ENCODE data around the gene RNF157.

Gene RNF157

DNA sequence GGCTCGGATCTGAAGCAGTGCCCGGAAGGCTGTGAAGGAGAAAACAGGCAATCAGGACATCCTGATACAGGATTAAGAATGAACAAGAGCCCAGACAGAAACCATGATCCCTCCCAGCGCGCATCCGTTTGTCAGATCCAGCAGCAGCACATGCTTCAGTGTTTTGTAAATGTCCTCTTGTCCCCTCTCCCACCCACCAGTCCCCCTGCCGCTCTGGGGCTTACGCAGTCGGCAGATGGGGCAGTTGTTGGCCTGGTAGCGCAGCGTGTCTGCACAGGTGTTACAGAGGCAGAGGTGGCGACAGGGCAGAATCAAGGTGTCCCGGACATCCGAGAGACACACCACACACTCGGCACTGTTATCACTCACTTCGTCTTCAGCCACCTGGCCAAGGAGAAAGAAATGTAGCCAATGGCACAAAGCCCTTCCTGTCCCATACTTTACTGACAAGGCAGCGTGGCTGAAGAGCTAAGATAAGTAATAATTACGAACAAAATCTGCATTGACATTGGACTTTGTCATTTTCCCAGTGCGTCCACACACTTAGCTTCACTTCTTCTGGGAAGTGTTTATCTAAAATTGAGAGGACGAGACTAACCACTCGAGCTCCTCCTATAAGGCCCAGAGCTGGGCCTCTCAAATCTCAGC is 78.5 kb downstream of the RNF157 start:
- no peak for DNase-seq

GRCh38 chr17:76160896-76161528 is 79.3 kb downstream of the RNF157 start:
- DNase-seq, result no peak

- no peak for DNase-seq
Measured at GRCh38 chr17:76159157-76159556, 81.1 kb downstream of the RNF157 start.

- DNase-seq, result no peak
Measured at GRCh38 chr17:76157759-76158158, 82.5 kb downstream of the RNF157 start.

DNA sequence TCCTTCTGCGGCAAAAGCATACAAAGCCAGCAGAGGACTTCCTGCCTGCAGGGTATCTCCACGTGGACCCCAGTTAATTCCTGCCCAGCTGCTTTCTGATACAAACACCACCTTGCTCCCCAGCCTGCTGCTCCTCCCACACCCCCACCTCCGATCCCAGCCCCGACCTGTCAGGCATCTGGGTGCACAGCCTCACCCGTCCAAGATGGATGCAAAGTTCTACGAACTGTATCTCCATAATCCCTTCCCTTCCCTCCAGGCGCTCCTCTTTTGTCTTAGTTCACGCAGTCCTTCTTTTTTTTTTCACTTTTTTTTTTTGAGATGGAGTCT is 83.7 kb downstream of the RNF157 start:
- no peak for DNase-seq

- DNase-seq, result no peak
Measured at GRCh38 chr17:76155988-76156661, 84.2 kb downstream of the RNF157 start.

DNA sequence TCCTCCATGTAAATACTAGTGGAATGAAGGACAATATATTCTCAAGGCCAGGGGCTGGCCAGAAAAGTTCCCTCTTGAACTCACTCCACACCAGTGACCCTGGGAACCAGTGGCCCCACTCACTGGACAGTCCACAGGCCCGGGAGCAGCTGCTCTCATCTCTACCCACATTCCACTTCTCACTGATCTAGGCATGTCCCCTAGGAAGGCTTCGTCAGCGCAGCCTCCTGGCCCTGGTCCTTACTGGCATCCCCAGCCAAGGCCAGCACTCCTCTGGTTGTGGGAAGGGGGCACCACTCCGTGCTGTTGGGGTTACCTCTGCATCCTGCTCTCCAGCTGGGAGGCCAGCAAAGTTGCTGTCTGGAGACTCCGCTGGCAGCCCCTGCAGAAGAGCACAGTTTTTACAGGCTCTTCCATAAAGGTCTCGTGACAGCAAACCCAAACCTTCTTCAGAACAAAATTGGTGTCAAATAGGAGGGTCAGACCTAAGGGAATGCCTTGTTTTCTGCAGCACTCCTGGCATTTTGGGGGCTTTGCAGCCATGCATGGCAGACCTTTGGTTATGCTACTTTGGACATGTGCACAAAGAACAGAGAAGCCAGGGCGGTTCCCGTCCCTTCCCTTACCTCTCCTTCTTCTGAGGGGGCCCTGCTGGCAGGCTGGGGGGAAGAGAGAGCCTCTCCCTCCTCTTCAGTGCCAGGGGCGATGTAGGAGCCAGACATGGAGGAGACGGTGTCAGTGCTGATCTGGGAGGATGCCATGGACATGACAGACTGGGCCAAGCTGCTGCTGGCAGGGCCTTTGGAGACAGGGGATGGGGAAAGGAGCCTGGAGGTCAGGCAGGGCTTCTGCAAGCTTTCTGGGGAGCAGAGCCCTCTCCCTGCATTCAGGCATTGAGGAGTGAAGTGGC is 85.1 kb downstream of the RNF157 start:
- DNase-seq, result no peak

DNA sequence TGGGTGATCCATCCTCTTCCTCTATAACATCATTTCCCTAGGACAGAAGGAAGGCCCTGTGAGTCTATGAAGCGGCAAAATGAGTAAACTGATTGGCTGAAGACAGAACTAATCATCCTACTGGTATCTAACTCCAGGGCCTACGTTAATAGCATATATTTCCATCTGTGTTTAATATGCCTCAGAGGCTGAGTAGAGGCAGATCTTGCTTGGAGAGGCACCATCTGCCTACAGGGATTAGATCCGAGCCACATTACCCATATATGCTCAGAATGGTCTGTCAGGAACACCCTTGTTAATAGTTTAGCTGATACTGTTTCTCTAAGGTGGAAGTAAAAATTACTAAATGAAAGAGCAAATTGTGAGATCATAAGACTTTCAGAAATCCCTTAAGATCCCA is 86.0 kb downstream of the RNF157 start:
- no peak for DNase-seq

DNA sequence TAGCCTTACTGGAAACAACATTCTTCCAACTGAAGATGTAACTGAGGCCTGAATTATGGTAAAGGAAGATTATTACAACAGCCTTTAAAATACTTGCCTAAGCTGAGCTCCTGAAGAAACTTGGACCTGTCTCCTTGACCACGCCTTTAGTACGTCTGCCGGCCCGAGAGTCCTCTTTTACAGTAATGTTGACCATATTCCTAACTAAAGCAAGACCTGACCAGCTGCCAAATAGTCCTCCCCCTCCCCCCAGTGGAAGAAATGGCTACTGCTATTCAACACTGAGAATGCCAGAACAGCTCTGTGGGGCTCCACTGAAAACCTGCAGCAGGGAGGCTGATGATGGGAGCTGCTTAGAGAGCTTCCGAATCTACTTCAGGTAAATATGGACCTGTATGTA is 86.7 kb downstream of the RNF157 start:
- DNase-seq, result no peak

GRCh38 chr17:76153202-76153601 is 87.1 kb downstream of the RNF157 start:
- no peak for DNase-seq

- DNase-seq, result peak in 15 of 51 donors; percentile 21 to 65 (median 43)
Measured at GRCh38 chr17:76152591-76152990, 87.7 kb downstream of the RNF157 start.

- no peak for DNase-seq
Measured at GRCh38 chr17:76151896-76152454, 88.3 kb downstream of the RNF157 start.

GRCh38 chr17:76150712-76151622 is 89.3 kb downstream of the RNF157 start:
- no peak for DNase-seq

- DNase-seq, result no peak
Measured at GRCh38 chr17:76149214-76149613, 91.1 kb downstream of the RNF157 start.

- DNase-seq, result no peak
Measured at GRCh38 chr17:76148015-76148326, 92.3 kb downstream of the RNF157 start.

DNA sequence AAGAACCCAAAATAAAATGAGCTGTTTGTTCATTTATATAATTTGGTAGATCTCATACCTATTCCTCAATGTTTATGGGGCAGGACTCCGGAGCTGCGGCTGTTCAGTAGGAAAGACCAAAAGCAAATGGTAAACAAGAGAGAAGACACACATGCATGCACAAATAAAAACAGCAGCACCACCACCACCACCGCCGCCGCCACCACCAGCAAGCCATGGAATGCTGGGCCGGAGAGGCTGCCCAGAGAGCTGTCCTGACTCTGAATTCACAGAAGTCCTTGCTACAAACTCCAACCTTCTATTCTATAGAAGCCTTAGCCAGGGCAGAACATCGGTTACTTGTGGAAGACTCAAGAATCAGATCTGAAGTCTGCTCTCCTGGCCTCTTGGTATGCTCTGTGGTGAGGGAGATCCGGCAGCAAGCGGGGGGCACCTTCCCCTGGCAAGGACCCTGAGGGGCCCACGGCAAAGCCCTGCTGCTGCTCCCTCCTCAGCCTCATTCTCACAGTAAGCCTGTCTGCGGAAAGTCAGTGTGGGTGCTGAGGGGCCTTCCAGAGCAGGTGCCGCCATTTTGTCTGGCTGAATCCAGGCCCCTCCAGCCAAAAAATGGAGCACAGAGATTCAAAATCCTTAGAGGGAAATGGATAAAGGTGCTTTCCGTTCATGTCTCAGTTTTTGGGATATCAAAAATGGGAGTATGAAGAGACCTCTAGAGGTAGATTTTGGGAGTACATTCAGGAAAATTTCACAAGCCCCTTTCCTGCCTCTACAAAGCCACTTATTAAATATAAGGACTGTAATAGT is 92.9 kb downstream of the RNF157 start:
- DNase-seq, result no peak

- no peak for DNase-seq
Measured at GRCh38 chr17:76146053-76146851, 94.0 kb downstream of the RNF157 start.

DNA sequence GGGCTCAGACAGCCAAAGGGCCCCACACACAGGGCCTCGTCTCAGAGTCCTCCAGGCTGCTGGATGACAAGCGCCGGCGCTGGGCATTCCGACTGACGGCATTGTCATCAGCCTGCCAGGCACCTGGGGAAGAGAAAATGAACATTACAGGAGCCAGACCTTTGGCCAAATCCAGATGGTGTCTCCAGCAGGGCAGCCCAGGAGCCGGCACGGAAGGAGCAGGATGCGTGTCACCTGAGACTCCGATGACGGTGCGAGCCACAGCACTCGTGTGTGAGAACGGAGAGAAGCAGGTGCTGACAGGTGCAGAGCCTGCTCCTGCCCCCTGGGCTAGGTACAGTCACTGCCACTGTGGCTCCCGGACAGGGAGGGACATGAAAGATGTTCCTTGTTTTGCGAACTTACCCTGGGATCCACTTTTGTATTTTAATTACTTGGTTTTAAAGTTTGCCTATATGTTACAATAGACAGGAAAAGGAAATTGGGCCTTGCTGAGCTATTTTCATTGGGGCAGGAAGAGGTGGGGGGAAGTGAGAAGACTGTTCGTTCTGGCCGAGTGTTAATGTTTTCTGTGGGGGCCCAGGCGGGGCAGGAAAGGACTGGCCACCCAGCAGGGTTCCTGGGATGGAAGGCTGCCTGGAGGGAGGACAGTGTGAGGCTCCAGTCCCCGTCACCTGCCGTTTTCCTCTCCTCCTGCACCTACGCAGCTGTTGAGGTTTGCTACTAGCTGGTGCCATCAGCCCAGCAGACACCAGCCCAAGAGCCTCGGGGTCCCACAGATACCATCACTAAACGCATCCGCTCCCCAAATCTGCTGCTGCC is 94.9 kb downstream of the RNF157 start:
- no peak for DNase-seq
